Measurements from ENCODE around the gene IRF9. TPM values are rescaled to one million over a fixed set of nuclear protein-coding genes. Genes with fewer than 3 reads are reported as not detected.

Gene IRF9
- total RNA-seq, 1 donor from 2014 or later, result 66.5 TPM

DNA sequence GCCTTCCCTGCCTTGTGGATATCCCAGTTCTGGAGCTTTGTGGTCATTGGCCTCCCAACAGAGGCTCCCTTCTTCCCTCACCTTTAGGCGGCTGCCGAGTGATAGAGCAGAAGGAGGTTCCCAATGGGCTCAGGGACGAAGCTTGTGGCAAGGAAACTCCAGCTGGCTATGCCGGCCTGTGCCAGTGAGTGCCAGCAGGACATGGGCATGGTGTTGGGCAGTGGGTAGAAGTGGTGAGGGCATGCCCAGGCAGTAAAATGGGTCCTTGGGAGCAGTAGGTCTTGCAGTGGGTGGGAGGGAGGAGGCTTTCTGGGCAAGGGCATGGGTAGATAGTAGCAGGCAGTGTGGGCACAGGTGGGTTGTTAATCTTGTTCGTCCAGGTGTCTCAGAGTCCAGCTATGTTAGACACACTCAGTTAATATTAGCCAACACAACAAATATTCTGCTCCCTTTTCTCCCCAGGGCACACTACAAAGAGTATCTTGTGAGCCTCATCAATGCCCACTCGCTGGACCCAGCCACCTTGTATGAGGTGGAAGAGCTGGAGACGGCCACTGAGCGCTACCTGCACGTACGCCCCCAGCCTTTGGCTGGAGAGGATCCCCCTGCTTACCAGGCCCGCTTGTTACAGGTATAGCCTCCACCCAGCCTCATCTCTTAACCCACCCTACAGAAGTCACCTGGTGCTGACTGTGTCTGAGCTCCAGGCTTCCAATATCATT, 1.1 kb upstream of the IRF9 start:
- TF ChIP-seq, protein P1, sequence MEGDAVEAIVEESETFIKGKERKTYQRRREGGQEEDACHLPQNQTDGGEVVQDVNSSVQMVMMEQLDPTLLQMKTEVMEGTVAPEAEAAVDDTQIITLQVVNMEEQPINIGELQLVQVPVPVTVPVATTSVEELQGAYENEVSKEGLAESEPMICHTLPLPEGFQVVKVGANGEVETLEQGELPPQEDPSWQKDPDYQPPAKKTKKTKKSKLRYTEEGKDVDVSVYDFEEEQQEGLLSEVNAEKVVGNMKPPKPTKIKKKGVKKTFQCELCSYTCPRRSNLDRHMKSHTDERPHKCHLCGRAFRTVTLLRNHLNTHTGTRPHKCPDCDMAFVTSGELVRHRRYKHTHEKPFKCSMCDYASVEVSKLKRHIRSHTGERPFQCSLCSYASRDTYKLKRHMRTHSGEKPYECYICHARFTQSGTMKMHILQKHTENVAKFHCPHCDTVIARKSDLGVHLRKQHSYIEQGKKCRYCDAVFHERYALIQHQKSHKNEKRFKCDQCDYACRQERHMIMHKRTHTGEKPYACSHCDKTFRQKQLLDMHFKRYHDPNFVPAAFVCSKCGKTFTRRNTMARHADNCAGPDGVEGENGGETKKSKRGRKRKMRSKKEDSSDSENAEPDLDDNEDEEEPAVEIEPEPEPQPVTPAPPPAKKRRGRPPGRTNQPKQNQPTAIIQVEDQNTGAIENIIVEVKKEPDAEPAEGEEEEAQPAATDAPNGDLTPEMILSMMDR (IDR thresholded peaks at IDR 0.05; ENCODE audit: insufficient read depth, low read length, poor library complexity, severe bottlenecking), result no peak
- DNase-seq (ENCODE audit: low read depth), result no peak
- Histone ChIP-seq H3K27me3 (ENCODE audit: control insufficient read depth, insufficient read depth, low read length) (no peaks in the 10 kb centered on the region), H3K4me3 (ENCODE audit: low read depth, low read length) (no peak overlapping the region), H3K36me3 (ENCODE audit: control insufficient read depth, insufficient read depth, low read length) (peaks cover 16% of the 10 kb centered on the region)

DNA sequence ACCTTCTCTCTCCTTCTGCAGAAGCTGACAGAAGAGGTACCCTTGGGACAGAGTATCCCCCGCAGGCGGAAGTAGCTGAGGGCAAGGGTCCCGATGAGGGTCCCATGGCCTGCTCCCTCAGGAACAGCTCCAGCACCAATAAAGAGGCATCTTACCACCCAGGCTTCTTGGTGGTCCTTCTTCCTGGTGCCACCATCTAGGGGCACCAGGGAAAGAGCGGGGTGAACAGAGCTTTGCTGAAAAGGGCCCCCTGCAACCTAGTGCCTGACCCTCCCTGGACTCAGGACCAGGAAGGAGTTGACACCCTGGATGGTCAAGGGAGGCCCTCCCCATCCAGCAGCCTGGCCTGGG, 591 bp upstream of the IRF9 start:
- Histone ChIP-seq H3K4me3 (ENCODE audit: low read depth, low read length) (no peak overlapping the region), H3K27me3 (ENCODE audit: control insufficient read depth, insufficient read depth, low read length) (no peaks in the 10 kb centered on the region), H3K36me3 (ENCODE audit: control insufficient read depth, insufficient read depth, low read length) (peaks cover 15% of the 10 kb centered on the region)
- TF ChIP-seq, protein P1 (IDR thresholded peaks at IDR 0.05; ENCODE audit: insufficient read depth, low read length, poor library complexity, severe bottlenecking), result no peak
- DNase-seq (ENCODE audit: low read depth), result no peak

DNA sequence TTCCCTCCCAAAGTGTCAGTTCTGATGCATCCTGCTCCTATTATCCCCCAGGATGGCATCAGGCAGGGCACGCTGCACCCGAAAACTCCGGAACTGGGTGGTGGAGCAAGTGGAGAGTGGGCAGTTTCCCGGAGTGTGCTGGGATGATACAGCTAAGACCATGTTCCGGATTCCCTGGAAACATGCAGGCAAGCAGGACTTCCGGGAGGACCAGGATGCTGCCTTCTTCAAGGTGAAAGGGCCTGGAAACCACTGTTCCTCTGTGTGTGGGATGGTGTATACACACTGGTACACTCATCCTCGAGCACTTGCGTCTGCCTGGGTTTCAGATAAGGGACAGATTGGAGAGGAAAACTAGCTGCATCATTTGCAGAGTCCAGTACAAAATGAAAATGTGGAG, 1.0 kb downstream of the IRF9 start:
- H3K36me3 ChIP-seq (ENCODE audit: control insufficient read depth, insufficient read depth, low read length), result peaks cover 11% of the 10 kb centered on the region
- no peaks in the 10 kb centered on the region for H3K27me3 ChIP-seq (ENCODE audit: control insufficient read depth, insufficient read depth, low read length)
- DNase-seq (ENCODE audit: low read depth), result no peak
- peak overlapping the region; percentile 66 for H3K4me3 ChIP-seq (ENCODE audit: low read depth, low read length)
- TF ChIP-seq, protein P1 (IDR thresholded peaks at IDR 0.05; ENCODE audit: insufficient read depth, low read length, poor library complexity, severe bottlenecking), result no peak

DNA sequence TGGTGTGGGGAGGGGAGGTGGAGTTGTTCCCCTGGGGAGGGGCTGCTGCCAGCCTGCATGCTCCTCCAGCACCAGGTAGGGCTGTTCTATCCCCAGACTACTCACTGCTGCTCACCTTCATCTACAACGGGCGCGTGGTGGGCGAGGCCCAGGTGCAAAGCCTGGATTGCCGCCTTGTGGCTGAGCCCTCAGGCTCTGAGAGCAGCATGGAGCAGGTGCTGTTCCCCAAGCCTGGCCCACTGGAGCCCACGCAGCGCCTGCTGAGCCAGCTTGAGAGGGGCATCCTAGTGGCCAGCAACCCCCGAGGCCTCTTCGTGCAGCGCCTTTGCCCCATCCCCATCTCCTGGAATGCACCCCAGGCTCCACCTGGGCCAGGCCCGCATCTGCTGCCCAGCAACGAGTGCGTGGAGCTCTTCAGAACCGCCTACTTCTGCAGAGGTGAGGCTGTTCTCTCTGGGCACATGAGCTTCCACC, 3.5 kb downstream of the IRF9 start:
- TF ChIP-seq, protein P1 (IDR thresholded peaks at IDR 0.05; ENCODE audit: insufficient read depth, low read length, poor library complexity, severe bottlenecking), result no peak
- peaks cover 11% of the 10 kb centered on the region for H3K36me3 ChIP-seq (ENCODE audit: control insufficient read depth, insufficient read depth, low read length)
- H3K4me3 ChIP-seq (ENCODE audit: low read depth, low read length), result no peak overlapping the region
- no peak for DNase-seq (ENCODE audit: low read depth)
- no peaks in the 10 kb centered on the region for H3K27me3 ChIP-seq (ENCODE audit: control insufficient read depth, insufficient read depth, low read length)

DNA sequence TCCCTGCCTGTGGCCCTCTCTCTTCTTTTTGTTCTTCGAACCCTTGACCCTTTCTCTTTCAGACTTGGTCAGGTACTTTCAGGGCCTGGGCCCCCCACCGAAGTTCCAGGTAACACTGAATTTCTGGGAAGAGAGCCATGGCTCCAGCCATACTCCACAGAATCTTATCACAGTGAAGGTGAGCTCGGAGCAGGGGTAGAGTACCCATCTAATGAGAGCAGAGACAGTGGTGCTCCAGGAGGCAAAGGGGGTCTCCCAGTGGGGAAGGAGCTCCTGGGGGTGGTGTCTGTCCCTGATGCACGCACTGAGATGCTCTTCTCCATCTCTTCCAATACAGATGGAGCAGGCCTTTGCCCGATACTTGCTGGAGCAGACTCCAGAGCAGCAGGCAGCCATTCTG, 4.7 kb downstream of the IRF9 start:
- H3K4me3 ChIP-seq (ENCODE audit: low read depth, low read length), result no peak overlapping the region
- DNase-seq (ENCODE audit: low read depth), result no peak
- peaks cover 7% of the 10 kb centered on the region for H3K36me3 ChIP-seq (ENCODE audit: control insufficient read depth, insufficient read depth, low read length)
- TF ChIP-seq, protein P1 (IDR thresholded peaks at IDR 0.05; ENCODE audit: insufficient read depth, low read length, poor library complexity, severe bottlenecking), result no peak
- H3K27me3 ChIP-seq (ENCODE audit: control insufficient read depth, insufficient read depth, low read length), result no peaks in the 10 kb centered on the region

Data from kidney epithelial cell (primary cell).